Dedifferentiated amniotic fluid mesenchymal stem cell (primary cell): ENCODE measurements around the gene PCK1.

ENCODE experiments used
- DNase-seq: peaks from one replicate; pipeline ENCODE4 v3.0.0-alpha.2; 2016; ENCODE audit errors: extremely low spot score

Gene PCK1

GRCh38 chr20:57536771-57537724, 23.9 kb upstream of the PCK1 start:
- DNase-seq: no peak

GRCh38 chr20:57537822-57538221, 23.1 kb upstream of the PCK1 start:
- no peak for DNase-seq

- no peak for DNase-seq
These were observed 21.0 kb upstream of the PCK1 start for GRCh38 chr20:57539889-57540288.

GRCh38 chr20:57540890-57541580, 19.9 kb upstream of the PCK1 start:
- no peak for DNase-seq

GRCh38 chr20:57543754-57544153, 17.2 kb upstream of the PCK1 start:
- DNase-seq: no peak

- no peak for DNase-seq
These were observed 15.9 kb upstream of the PCK1 start for GRCh38 chr20:57544838-57545564.

GRCh38 chr20:57545927-57546662, 14.8 kb upstream of the PCK1 start:
- DNase-seq: no peak

- DNase-seq: no peak
These were observed 13.8 kb upstream of the PCK1 start for GRCh38 chr20:57546956-57547649.

GRCh38 chr20:57548177-57549058, 12.5 kb upstream of the PCK1 start:
- DNase-seq: no peak

GRCh38 chr20:57552471-57552870, 8.4 kb upstream of the PCK1 start:
- no peak for DNase-seq

- no peak for DNase-seq
These were observed 7.4 kb upstream of the PCK1 start for GRCh38 chr20:57553376-57554018.

- no peak for DNase-seq
These were observed 5.3 kb upstream of the PCK1 start for GRCh38 chr20:57555457-57556184.

GRCh38 chr20:57556980-57557274, 4.0 kb upstream of the PCK1 start:
- no peak for DNase-seq

GRCh38 chr20:57557926-57558613, 2.8 kb upstream of the PCK1 start:
- no peak for DNase-seq

GRCh38 chr20:57558614-57559288, 2.2 kb upstream of the PCK1 start:
- no peak for DNase-seq

- DNase-seq: no peak
These were observed 1.6 kb upstream of the PCK1 start for GRCh38 chr20:57559289-57559634.

GRCh38 chr20:57559658-57560553, 1.0 kb upstream of the PCK1 start:
- DNase-seq: no peak
